Measurements from ENCODE around the gene CEP170. TPM values are rescaled to one million over a fixed set of nuclear protein-coding genes. Genes with fewer than 3 reads are reported as not detected.

The CEP170 gene
- total RNA-seq, 4 donors from 2014 or later, result 7.5 to 25.4 (median 11.8) TPM

- TF ChIP-seq, protein P1, sequence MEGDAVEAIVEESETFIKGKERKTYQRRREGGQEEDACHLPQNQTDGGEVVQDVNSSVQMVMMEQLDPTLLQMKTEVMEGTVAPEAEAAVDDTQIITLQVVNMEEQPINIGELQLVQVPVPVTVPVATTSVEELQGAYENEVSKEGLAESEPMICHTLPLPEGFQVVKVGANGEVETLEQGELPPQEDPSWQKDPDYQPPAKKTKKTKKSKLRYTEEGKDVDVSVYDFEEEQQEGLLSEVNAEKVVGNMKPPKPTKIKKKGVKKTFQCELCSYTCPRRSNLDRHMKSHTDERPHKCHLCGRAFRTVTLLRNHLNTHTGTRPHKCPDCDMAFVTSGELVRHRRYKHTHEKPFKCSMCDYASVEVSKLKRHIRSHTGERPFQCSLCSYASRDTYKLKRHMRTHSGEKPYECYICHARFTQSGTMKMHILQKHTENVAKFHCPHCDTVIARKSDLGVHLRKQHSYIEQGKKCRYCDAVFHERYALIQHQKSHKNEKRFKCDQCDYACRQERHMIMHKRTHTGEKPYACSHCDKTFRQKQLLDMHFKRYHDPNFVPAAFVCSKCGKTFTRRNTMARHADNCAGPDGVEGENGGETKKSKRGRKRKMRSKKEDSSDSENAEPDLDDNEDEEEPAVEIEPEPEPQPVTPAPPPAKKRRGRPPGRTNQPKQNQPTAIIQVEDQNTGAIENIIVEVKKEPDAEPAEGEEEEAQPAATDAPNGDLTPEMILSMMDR (IDR thresholded peaks at IDR 0.05), result no peak
- TF ChIP-seq EP300 (IDR thresholded peaks at IDR 0.05; ENCODE audit: low read depth), result no peak
- TF ChIP-seq POLR2AphosphoS5 (IDR thresholded peaks at IDR 0.05), result no peak
- TF ChIP-seq POLR2A (IDR thresholded peaks at IDR 0.05), result no peak
- DNase-seq, result no peak
- Histone ChIP-seq H3K9me3 (no peaks in the 10 kb centered on the region), H3K4me3 (no peak overlapping the region), H3K27me3 (no peaks in the 10 kb centered on the region), H3K36me3 (peaks cover 0 to 35% (median 13%) of the 10 kb centered on the region in 4 donors), H3K27ac (no peak overlapping the region), H3K4me1 (peaks cover 0 to 12% (median 0%) of the 10 kb centered on the region in 4 donors)
- in situ Hi-C loops (cut with MboI; ENCODE audit: low pct_ligation_motif_present in 1 of 4, low pct_unique_long_range_greater_than_20kb in 1 of 4, low sequenced_read_pairs in 3 of 4), result no loop called here
- intact Hi-C loops (cut with DNase I; ENCODE audit: low total_unique reads), result no loop called here
Observed at GRCh38 chr1:243272401-243272800, 17.3 kb upstream of the CEP170 start.

DNA sequence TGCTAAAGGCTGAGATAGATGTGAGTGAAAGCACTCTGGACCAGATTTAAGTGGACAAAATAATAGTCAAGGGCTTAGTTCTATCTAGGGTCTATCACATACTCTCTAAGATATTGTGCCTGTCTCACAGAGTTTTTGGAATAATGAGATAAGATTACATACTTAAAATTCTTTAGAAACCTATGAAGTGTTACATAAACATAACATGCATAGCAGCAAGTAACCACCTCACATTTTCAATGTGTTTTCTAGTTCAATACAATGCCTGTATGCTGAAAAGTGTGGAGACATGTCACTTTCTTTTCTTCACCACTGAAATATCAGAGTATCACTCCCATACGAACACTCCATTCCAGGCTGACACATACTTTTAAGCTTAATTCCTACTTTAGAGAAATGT is 16.9 kb upstream of the CEP170 start:
- Histone ChIP-seq H3K4me3 (no peak overlapping the region), H3K9me3 (no peaks in the 10 kb centered on the region), H3K36me3 (peaks cover 0 to 31% (median 13%) of the 10 kb centered on the region in 4 donors), H3K4me1 (peaks cover 0 to 12% (median 0%) of the 10 kb centered on the region in 4 donors), H3K27me3 (no peaks in the 10 kb centered on the region), H3K27ac (no peak overlapping the region)
- intact Hi-C loops (cut with DNase I; ENCODE audit: low total_unique reads) (no loop called here), in situ Hi-C loops (cut with MboI; ENCODE audit: low pct_ligation_motif_present in 1 of 4, low pct_unique_long_range_greater_than_20kb in 1 of 4, low sequenced_read_pairs in 3 of 4) (no loop called here)
- WGBS, 2 donors (ENCODE audit: low coverage in 1 of 2), result 75 to 90% methylated on average over 1 of the region's 1 CpG
- DNase-seq, result no peak
- TF ChIP-seq POLR2A (IDR thresholded peaks at IDR 0.05) (no peak), EP300 (IDR thresholded peaks at IDR 0.05; ENCODE audit: low read depth) (no peak), POLR2AphosphoS5 (IDR thresholded peaks at IDR 0.05) (no peak)
- TF ChIP-seq, protein P1 (IDR thresholded peaks at IDR 0.05), result no peak

DNA sequence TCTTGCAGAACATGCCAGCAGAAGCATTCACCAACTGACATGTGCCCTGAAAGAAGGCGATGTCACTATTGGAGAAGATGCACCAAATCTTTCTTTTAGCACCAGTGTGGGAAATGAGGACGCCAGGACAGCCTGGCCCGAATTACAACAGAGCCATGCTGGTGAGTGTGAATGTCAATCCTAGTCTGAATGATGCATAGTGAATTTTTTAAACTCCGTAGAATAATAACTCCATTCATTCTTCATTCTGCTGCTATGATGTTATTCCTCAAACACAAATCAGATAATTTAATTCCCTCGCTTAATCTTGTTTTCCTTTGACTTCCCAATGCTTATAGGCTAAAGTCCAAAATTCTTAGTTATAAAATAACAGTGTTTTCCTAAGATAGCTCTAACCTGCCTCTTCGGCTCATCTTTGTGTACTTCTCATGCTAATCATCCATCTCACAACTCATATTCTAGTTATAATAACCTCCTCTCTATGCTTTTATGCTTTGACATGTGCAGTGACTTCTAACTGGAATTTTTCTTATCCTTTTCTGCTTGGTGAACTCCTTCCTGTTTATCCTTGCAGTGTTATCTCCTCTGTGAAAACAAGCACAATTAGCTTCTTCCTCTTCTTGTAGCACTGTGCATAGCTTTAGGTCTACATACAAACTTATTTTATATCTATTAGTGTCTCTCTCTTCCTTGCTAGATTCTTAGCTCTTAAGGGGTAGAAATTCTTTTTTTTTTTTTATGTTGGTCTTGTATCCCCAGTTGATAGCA is 15.2 kb upstream of the CEP170 start:
- TF ChIP-seq, protein P1 (IDR thresholded peaks at IDR 0.05), result no peak
- TF ChIP-seq EP300 (IDR thresholded peaks at IDR 0.05; ENCODE audit: low read depth), result no peak
- TF ChIP-seq POLR2AphosphoS5 (IDR thresholded peaks at IDR 0.05), result no peak
- TF ChIP-seq POLR2A (IDR thresholded peaks at IDR 0.05), result no peak
- H3K27me3 ChIP-seq, result no peaks in the 10 kb centered on the region
- H3K9me3 ChIP-seq, result no peaks in the 10 kb centered on the region
- H3K36me3 ChIP-seq, result peaks cover 0 to 17% (median 8%) of the 10 kb centered on the region in 4 donors
- no peak for DNase-seq
- no peak overlapping the region for H3K4me3 ChIP-seq
- 88 to 90% methylated on average over 5 to 6 of the region's 6 CpGs for WGBS, 2 donors (ENCODE audit: low coverage in 1 of 2)
- in situ Hi-C loops (cut with MboI; ENCODE audit: low pct_ligation_motif_present in 1 of 4, low pct_unique_long_range_greater_than_20kb in 1 of 4, low sequenced_read_pairs in 3 of 4), result no loop called here
- intact Hi-C loops (cut with DNase I; ENCODE audit: low total_unique reads), result no loop called here
- H3K4me1 ChIP-seq, result peaks cover 0 to 12% (median 0%) of the 10 kb centered on the region in 4 donors
- H3K27ac ChIP-seq, result no peak overlapping the region

DNA sequence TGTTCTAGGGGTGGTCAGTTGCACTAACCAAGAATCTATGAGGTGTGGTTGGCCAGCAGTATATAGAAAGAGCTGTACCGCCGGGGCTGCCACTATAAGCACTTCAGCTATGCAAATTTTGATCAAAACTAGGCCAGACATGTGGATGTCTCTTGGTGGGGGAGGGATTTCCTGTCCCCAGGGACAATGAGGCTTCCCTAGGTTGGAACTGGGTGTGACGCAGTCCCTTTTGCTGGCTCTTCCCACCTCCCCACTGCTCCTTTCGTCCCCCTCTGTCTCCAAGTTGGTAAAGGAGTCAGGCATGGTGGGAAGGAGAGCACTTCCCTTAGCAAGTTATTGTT is 14.3 kb upstream of the CEP170 start:
- Histone ChIP-seq H3K9me3 (no peaks in the 10 kb centered on the region), H3K4me3 (no peak overlapping the region), H3K36me3 (peaks cover 0 to 11% (median 5%) of the 10 kb centered on the region in 4 donors), H3K27ac (no peak overlapping the region), H3K4me1 (peaks cover 0 to 12% (median 0%) of the 10 kb centered on the region in 4 donors), H3K27me3 (no peaks in the 10 kb centered on the region)
- DNase-seq, result no peak
- TF ChIP-seq POLR2A (IDR thresholded peaks at IDR 0.05) (no peak), POLR2AphosphoS5 (IDR thresholded peaks at IDR 0.05) (no peak), EP300 (IDR thresholded peaks at IDR 0.05; ENCODE audit: low read depth) (no peak)
- TF ChIP-seq, protein P1 (IDR thresholded peaks at IDR 0.05), result no peak
- WGBS, 2 donors (ENCODE audit: low coverage in 1 of 2), result 92% methylated on average over 4 of the region's 4 CpGs; no CpG with 5 or more reads in 1 of the 2 donors
- in situ Hi-C loops (cut with MboI; ENCODE audit: low pct_ligation_motif_present in 1 of 4, low pct_unique_long_range_greater_than_20kb in 1 of 4, low sequenced_read_pairs in 3 of 4), result no loop called here
- intact Hi-C loops (cut with DNase I; ENCODE audit: low total_unique reads), result no loop called here
